GM12872 (cell line): Measurements from ENCODE around the gene GFRA4.

Experiments
- TF ChIP-seq, protein P1 (sequence below): IDR thresholded peaks from 3 replicates; pipeline ENCODE4 v1.5.1; 2011; ENCODE audit warnings: low read depth, mild to moderate bottlenecking, low read length, moderate library complexity; ENCODE audit not compliant: insufficient read depth

The GFRA4 gene

DNA sequence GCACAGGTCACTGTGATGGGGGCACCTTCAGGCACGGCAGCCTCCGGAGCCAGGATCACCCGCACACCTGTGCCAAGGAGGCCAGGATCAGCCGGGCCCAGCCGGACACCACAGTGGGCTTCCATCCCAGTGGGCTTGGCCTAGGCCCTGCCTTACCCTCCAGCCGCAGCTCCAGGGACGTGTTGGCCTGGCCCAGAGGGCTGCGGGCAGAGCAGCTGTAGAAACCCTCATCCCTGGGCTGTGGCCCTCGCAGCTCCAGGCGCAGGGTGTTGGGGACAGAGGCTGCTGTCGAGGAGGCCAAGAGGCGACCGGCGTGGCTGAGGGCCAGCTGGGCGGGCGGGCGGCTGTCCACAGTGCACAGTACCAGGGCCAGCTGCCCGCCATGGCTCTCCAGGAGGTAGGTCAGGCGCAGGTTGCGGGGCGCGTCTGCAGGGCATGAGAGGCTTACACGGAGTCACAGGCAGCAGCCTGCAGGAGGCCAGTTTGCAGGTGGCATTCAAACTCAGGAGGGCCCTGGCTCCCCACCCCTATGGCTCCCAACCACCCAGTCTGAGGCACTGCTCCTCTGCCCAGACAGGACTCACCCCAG, 29.6 kb upstream of the GFRA4 start:
- TF ChIP-seq, protein P1, sequence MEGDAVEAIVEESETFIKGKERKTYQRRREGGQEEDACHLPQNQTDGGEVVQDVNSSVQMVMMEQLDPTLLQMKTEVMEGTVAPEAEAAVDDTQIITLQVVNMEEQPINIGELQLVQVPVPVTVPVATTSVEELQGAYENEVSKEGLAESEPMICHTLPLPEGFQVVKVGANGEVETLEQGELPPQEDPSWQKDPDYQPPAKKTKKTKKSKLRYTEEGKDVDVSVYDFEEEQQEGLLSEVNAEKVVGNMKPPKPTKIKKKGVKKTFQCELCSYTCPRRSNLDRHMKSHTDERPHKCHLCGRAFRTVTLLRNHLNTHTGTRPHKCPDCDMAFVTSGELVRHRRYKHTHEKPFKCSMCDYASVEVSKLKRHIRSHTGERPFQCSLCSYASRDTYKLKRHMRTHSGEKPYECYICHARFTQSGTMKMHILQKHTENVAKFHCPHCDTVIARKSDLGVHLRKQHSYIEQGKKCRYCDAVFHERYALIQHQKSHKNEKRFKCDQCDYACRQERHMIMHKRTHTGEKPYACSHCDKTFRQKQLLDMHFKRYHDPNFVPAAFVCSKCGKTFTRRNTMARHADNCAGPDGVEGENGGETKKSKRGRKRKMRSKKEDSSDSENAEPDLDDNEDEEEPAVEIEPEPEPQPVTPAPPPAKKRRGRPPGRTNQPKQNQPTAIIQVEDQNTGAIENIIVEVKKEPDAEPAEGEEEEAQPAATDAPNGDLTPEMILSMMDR, result no peak

DNA sequence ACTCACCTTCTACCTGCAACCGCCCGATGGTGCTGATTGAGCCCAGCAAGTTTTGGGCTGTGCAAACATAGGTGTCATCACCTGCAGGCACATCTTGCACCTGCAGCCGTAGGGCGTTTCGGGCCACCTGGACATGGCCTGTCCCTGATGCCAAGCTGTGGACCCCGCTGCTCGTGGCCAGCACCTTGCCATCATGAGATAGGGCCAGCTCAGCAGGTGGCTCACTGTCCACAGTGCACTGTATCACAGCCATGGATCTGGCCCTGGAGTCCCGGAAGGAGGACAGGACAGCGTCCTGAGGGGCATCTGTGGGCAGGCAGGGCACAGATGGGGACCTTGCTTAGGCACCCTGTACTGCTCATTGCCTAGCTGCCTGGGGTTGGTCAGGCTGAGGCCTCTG, 28.7 kb upstream of the GFRA4 start:
- TF ChIP-seq, protein P1, result no peak

DNA sequence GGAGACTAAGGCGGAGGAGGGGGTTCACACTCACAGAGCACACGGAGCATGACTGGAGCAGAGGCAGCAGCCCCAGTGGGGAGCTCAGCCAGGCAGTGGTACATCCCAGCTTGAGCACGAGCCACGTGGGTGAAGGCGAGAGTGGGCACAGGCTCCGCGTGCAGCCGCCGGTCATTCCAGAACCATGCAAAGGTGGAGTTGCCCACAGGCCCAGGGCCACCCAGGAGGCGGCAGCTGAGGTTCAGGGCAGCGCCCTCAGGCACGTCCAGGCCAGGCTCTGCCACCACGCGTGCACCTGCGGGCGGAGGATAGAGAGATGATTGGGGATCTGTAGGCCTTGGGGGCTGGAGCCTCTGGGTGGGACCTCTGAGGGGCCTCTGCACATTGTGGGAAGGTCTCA, 28.1 kb upstream of the GFRA4 start:
- TF ChIP-seq, protein P1, result no peak

DNA sequence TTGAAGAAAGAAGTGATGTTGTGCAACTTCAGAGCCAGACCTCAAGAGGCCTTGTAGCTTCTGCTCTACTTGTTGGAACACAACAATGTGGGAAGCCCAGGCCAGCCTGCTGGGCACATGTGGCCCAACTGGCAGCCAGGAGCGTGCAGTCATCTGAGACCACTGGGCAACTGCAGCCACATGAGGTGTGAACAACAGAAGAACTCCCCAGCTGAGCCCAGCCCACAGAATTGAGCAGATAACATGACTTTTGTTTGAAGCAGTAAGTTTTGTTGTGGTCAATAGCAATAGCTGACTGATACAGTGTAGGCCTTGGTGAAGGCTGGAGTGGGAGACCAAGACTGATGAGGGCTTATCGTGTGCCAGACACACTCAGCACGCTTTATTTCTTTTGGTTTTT, 27.2 kb upstream of the GFRA4 start:
- TF ChIP-seq, protein P1, result no peak

DNA sequence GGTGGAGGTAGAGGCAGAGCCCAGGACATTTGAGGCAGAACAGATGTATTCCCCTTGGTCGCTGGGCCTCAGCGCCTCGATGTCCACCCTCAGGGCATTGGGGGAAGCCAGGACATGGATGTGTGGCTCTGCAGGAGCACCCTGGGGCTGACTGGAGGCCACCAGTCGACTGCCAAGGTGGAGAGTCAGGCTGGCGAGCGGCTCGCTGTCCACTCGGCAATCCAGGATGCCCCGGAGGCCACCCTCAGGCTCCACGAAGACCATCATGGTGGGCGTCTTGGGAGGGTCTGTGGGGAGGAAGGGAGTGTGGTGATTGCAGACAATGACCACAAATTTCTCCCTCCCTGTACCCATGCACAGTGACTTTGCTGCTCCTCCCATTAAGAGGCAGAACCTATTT, 26.8 kb upstream of the GFRA4 start:
- TF ChIP-seq, protein P1, result no peak

DNA sequence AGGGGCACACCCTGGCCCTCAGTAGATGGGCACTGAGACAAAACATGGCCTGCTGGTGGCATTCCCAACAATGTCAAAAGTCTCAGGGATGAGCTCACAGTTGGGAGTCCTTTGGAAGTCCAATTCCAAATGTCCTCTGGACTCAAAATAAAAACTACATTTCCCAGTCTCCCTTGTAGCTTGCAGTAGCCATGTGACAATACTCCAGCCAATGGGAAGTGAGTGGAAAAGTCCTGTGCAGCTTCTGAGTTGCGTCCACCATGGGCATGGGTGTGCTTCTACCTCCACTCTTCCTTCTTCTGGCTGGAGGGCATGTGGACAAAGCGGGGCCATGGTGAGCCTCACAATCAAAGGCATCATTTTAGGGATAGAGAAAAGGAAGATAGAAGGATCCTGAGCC, 24.5 kb upstream of the GFRA4 start:
- TF ChIP-seq, protein P1, result no peak

DNA sequence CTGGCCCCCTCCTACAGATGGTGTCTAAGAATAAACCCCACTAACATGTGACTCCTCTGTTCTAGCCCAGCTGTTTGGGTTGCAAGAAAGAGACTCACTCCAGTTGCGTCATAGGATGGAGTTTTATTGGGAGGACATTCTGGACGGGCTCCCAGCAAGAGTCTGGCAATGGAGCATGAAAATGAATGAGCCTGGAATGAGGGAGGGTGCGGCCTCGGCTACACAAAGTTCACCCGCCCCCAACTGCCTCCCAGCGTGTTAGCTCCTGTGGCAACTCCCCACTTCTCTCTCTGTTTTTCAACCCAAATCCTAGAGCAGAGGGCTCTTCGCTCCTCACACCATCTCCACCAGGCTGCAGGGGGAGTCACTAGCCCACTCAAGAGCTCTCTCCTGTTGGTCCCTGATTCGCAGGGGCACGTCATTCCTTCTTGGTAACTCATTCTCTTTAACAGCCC, 23.7 kb upstream of the GFRA4 start:
- TF ChIP-seq, protein P1, result no peak
